ENCODE measurements around the gene PTTG1IP2.

Gene PTTG1IP2

GRCh38 chr7:90445633-90446032 is 23.8 kb upstream of the PTTG1IP2 start:
- no peak for TF ChIP-seq CTCF (IDR thresholded peaks at IDR 0.05; ENCODE audit: low read depth, low read length)
- DNase-seq (ENCODE audit: extremely low read depth, low read depth): no peak

- DNase-seq (ENCODE audit: extremely low read depth, low read depth): no peak
- TF ChIP-seq CTCF (IDR thresholded peaks at IDR 0.05; ENCODE audit: low read depth, low read length): no peak
Observed at GRCh38 chr7:90446137-90446899, 23.1 kb upstream of the PTTG1IP2 start.

- TF ChIP-seq CTCF (IDR thresholded peaks at IDR 0.05; ENCODE audit: low read depth, low read length): no peak
- DNase-seq (ENCODE audit: extremely low read depth, low read depth): peak; percentile 85
Observed at GRCh38 chr7:90453259-90453891, 16.1 kb upstream of the PTTG1IP2 start.

- no peak for DNase-seq (ENCODE audit: extremely low read depth, low read depth)
- TF ChIP-seq CTCF (IDR thresholded peaks at IDR 0.05; ENCODE audit: low read depth, low read length): no peak
Observed at GRCh38 chr7:90453931-90454330, 15.5 kb upstream of the PTTG1IP2 start.

- DNase-seq (ENCODE audit: extremely low read depth, low read depth): no peak
- peak; percentile 69 for TF ChIP-seq CTCF (IDR thresholded peaks at IDR 0.05; ENCODE audit: low read depth, low read length)
Observed at GRCh38 chr7:90455163-90456030, 14.0 kb upstream of the PTTG1IP2 start.

- no peak for TF ChIP-seq CTCF (IDR thresholded peaks at IDR 0.05; ENCODE audit: low read depth, low read length)
- no peak for DNase-seq (ENCODE audit: extremely low read depth, low read depth)
Observed at GRCh38 chr7:90458104-90458503, 11.3 kb upstream of the PTTG1IP2 start.
